ENCODE results near the gene TRAPPC11.

The TRAPPC11 gene

GRCh38 chr4:183691897-183692296 lies 32.8 kb downstream of the TRAPPC11 start:
- H3K27me3 ChIP-seq (ENCODE audit: control insufficient read depth in 1 of 2, insufficient read depth in 1 of 2, low read length in 2 of 2) = no peaks in the 10 kb centered on the region
- H3K14ac ChIP-seq (ENCODE audit: low read length in 2 of 2) = no peak overlapping the region
- H2BK120ac ChIP-seq (ENCODE audit: low read depth, low read length) = no peak overlapping the region
- no peak overlapping the region for H2BK15ac ChIP-seq (ENCODE audit: low read depth, poor library complexity, severe bottlenecking)
- no peak for DNase-seq
- no peak overlapping the region for H4K91ac ChIP-seq (ENCODE audit: low read length)
- no peak overlapping the region for H2BK5ac ChIP-seq (ENCODE audit: low read depth, low read length, poor library complexity, severe bottlenecking)
- H3K18ac ChIP-seq (ENCODE audit: low read depth in 1 of 2, low read length in 2 of 2) = no peak overlapping the region
- peaks cover 7% of the 10 kb centered on the region for H3K79me1 ChIP-seq (replicated peaks; ENCODE audit: low read length, poor library complexity, severe bottlenecking)
- no peaks in the 10 kb centered on the region for H3K9me3 ChIP-seq (ENCODE audit: control insufficient read depth, low read length)
- no peak overlapping the region for H2AK5ac ChIP-seq (ENCODE audit: low read length, severe bottlenecking)
- no peak overlapping the region for H3K27ac ChIP-seq (ENCODE audit: low read length, poor library complexity, severe bottlenecking)
- H3K4ac ChIP-seq (ENCODE audit: low read depth in 1 of 2, low read length in 2 of 2) = no peak overlapping the region
- no peak overlapping the region for H3K9ac ChIP-seq (ENCODE audit: low read length)
- no peak overlapping the region for H3K23ac ChIP-seq (ENCODE audit: low read length in 2 of 2)
- no peaks in the 10 kb centered on the region for H3K4me1 ChIP-seq (ENCODE audit: control insufficient read depth, insufficient read depth, low read depth, low read length)
- no peak overlapping the region for H4K8ac ChIP-seq (ENCODE audit: low read length)
- no peak overlapping the region for H3K4me3 ChIP-seq (ENCODE audit: insufficient read depth in 1 of 2, low read depth in 1 of 2, low read length in 2 of 2)
- peaks cover 20 to 90% of the 10 kb centered on the region in 2 experiments for H3K36me3 ChIP-seq (ENCODE audit: control insufficient read depth in 1 of 2, insufficient read depth in 2 of 2, low read depth in 1 of 2, low read length in 2 of 2)
- H3K4me2 ChIP-seq (ENCODE audit: low read length, poor library complexity, severe bottlenecking) = no peak overlapping the region
- H2BK12ac ChIP-seq (ENCODE audit: low read length in 2 of 2) = no peak overlapping the region
- H2AFZ ChIP-seq (ENCODE audit: low read depth, low read length) = no peak overlapping the region

GRCh38 chr4:183698909-183699308 lies 39.8 kb downstream of the TRAPPC11 start:
- Histone ChIP-seq H3K4ac (ENCODE audit: low read depth in 1 of 2, low read length in 2 of 2) (no peak overlapping the region), H3K79me1 (replicated peaks; ENCODE audit: low read length, poor library complexity, severe bottlenecking) (peaks cover 6% of the 10 kb centered on the region), H3K23ac (ENCODE audit: low read length in 2 of 2) (no peak overlapping the region), H3K4me3 (ENCODE audit: insufficient read depth in 1 of 2, low read depth in 1 of 2, low read length in 2 of 2) (no peak overlapping the region), H2AFZ (ENCODE audit: low read depth, low read length) (no peak overlapping the region), H3K18ac (ENCODE audit: low read depth in 1 of 2, low read length in 2 of 2) (no peak overlapping the region), H4K8ac (ENCODE audit: low read length) (no peak overlapping the region), H3K36me3 (ENCODE audit: control insufficient read depth in 1 of 2, insufficient read depth in 2 of 2, low read depth in 1 of 2, low read length in 2 of 2) (peaks cover 23 to 96% of the 10 kb centered on the region in 2 experiments), H3K27me3 (ENCODE audit: control insufficient read depth in 1 of 2, insufficient read depth in 1 of 2, low read length in 2 of 2) (no peaks in the 10 kb centered on the region), H2BK12ac (ENCODE audit: low read length in 2 of 2) (no peak overlapping the region), H2AK5ac (ENCODE audit: low read length, severe bottlenecking) (no peak overlapping the region), H3K4me1 (ENCODE audit: control insufficient read depth, insufficient read depth, low read depth, low read length) (no peaks in the 10 kb centered on the region), H3K14ac (ENCODE audit: low read length in 2 of 2) (no peak overlapping the region), H2BK5ac (ENCODE audit: low read depth, low read length, poor library complexity, severe bottlenecking) (no peak overlapping the region), H2BK15ac (ENCODE audit: low read depth, poor library complexity, severe bottlenecking) (no peak overlapping the region), H3K4me2 (ENCODE audit: low read length, poor library complexity, severe bottlenecking) (no peak overlapping the region), H3K9ac (ENCODE audit: low read length) (no peak overlapping the region), H3K9me3 (ENCODE audit: control insufficient read depth, low read length) (no peaks in the 10 kb centered on the region), H3K27ac (ENCODE audit: low read length, poor library complexity, severe bottlenecking) (no peak overlapping the region), H4K91ac (ENCODE audit: low read length) (no peak overlapping the region), H2BK120ac (ENCODE audit: low read depth, low read length) (no peak overlapping the region)
- DNase-seq = no peak

GRCh38 chr4:183700407-183700806 lies 41.3 kb downstream of the TRAPPC11 start:
- Histone ChIP-seq H3K14ac (ENCODE audit: low read length in 2 of 2) (no peak overlapping the region), H3K9ac (ENCODE audit: low read length) (no peak overlapping the region), H3K4me3 (ENCODE audit: insufficient read depth in 1 of 2, low read depth in 1 of 2, low read length in 2 of 2) (no peak overlapping the region), H3K27me3 (ENCODE audit: control insufficient read depth in 1 of 2, insufficient read depth in 1 of 2, low read length in 2 of 2) (no peaks in the 10 kb centered on the region), H3K9me3 (ENCODE audit: control insufficient read depth, low read length) (no peaks in the 10 kb centered on the region), H4K8ac (ENCODE audit: low read length) (no peak overlapping the region), H2AFZ (ENCODE audit: low read depth, low read length) (no peak overlapping the region), H3K18ac (ENCODE audit: low read depth in 1 of 2, low read length in 2 of 2) (no peak overlapping the region), H2BK5ac (ENCODE audit: low read depth, low read length, poor library complexity, severe bottlenecking) (no peak overlapping the region), H3K4me2 (ENCODE audit: low read length, poor library complexity, severe bottlenecking) (no peak overlapping the region), H4K91ac (ENCODE audit: low read length) (no peak overlapping the region), H3K23ac (ENCODE audit: low read length in 2 of 2) (no peak overlapping the region), H3K4me1 (ENCODE audit: control insufficient read depth, insufficient read depth, low read depth, low read length) (no peaks in the 10 kb centered on the region), H2AK5ac (ENCODE audit: low read length, severe bottlenecking) (no peak overlapping the region), H2BK12ac (ENCODE audit: low read length in 2 of 2) (no peak overlapping the region), H2BK120ac (ENCODE audit: low read depth, low read length) (no peak overlapping the region), H3K36me3 (ENCODE audit: control insufficient read depth in 1 of 2, insufficient read depth in 2 of 2, low read depth in 1 of 2, low read length in 2 of 2) (peaks cover 26 to 92% of the 10 kb centered on the region in 2 experiments), H3K79me1 (replicated peaks; ENCODE audit: low read length, poor library complexity, severe bottlenecking) (peaks cover 7% of the 10 kb centered on the region), H3K27ac (ENCODE audit: low read length, poor library complexity, severe bottlenecking) (no peak overlapping the region), H2BK15ac (ENCODE audit: low read depth, poor library complexity, severe bottlenecking) (no peak overlapping the region), H3K4ac (ENCODE audit: low read depth in 1 of 2, low read length in 2 of 2) (no peak overlapping the region)
- DNase-seq = no peak
- 97% methylated on average over 3 of the region's 4 CpGs for WGBS

- peaks cover 9% of the 10 kb centered on the region for H3K79me1 ChIP-seq (replicated peaks; ENCODE audit: low read length, poor library complexity, severe bottlenecking)
- H3K14ac ChIP-seq (ENCODE audit: low read length in 2 of 2) = no peak overlapping the region
- H4K8ac ChIP-seq (ENCODE audit: low read length) = no peak overlapping the region
- H3K36me3 ChIP-seq (ENCODE audit: control insufficient read depth in 1 of 2, insufficient read depth in 2 of 2, low read depth in 1 of 2, low read length in 2 of 2) = peaks cover 20 to 91% of the 10 kb centered on the region in 2 experiments
- H2BK15ac ChIP-seq (ENCODE audit: low read depth, poor library complexity, severe bottlenecking) = no peak overlapping the region
- no peak overlapping the region for H2BK5ac ChIP-seq (ENCODE audit: low read depth, low read length, poor library complexity, severe bottlenecking)
- H2BK120ac ChIP-seq (ENCODE audit: low read depth, low read length) = no peak overlapping the region
- H2AFZ ChIP-seq (ENCODE audit: low read depth, low read length) = no peak overlapping the region
- no peak overlapping the region for H3K27ac ChIP-seq (ENCODE audit: low read length, poor library complexity, severe bottlenecking)
- no peaks in the 10 kb centered on the region for H3K4me1 ChIP-seq (ENCODE audit: control insufficient read depth, insufficient read depth, low read depth, low read length)
- H2BK12ac ChIP-seq (ENCODE audit: low read length in 2 of 2) = no peak overlapping the region
- H2AK5ac ChIP-seq (ENCODE audit: low read length, severe bottlenecking) = no peak overlapping the region
- H3K9me3 ChIP-seq (ENCODE audit: control insufficient read depth, low read length) = no peaks in the 10 kb centered on the region
- H3K4ac ChIP-seq (ENCODE audit: low read depth in 1 of 2, low read length in 2 of 2) = no peak overlapping the region
- no peak overlapping the region for H3K18ac ChIP-seq (ENCODE audit: low read depth in 1 of 2, low read length in 2 of 2)
- DNase-seq = no peak
- H3K9ac ChIP-seq (ENCODE audit: low read length) = no peak overlapping the region
- no peaks in the 10 kb centered on the region for H3K27me3 ChIP-seq (ENCODE audit: control insufficient read depth in 1 of 2, insufficient read depth in 1 of 2, low read length in 2 of 2)
- no peak overlapping the region for H3K23ac ChIP-seq (ENCODE audit: low read length in 2 of 2)
- no peak overlapping the region for H3K4me2 ChIP-seq (ENCODE audit: low read length, poor library complexity, severe bottlenecking)
- no peak overlapping the region for H4K91ac ChIP-seq (ENCODE audit: low read length)
- WGBS = no CpG with 5 or more reads among the region's 1 CpG
- no peak overlapping the region for H3K4me3 ChIP-seq (ENCODE audit: insufficient read depth in 1 of 2, low read depth in 1 of 2, low read length in 2 of 2)
Observed at GRCh38 chr4:183702492-183702891, 43.4 kb downstream of the TRAPPC11 start.

All from mesenchymal stem cell (in vitro differentiated cells and primary cell).